Medulla oblongata (tissue), 1 donor: ENCODE measurements around the gene GPR137C.

Experiments used
- DNase-seq: peaks from one replicate; pipeline ENCODE4 v3.0.0-alpha.2; 2015; ENCODE audit errors: extremely low spot score

GPR137C gene

DNA sequence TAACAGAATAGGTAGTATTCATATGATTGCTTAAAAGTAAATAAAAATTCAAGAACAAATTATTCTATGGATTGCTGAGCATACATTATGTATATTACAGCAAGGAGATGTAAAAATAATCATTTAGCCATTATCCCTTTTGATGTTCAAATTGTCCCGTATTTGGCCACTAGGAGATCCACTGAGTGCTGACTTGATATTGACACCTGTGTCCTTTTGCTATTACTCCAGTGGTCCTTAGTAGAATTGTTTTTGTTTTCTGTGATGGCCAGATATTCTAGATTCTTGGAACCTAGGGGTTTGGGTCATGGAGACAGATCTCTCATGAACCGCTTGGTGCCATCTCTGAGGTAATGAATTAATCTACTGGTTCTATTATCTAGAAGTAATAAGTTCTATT, 126.0 kb downstream of the GPR137C start:
- DNase-seq = no peak

- DNase-seq = no peak
Observed at GRCh38 chr14:52683985-52684520, 131.4 kb downstream of the GPR137C start.

GRCh38 chr14:52686176-52686575, 133.5 kb downstream of the GPR137C start:
- no peak for DNase-seq
